ENCODE results near the gene MANF. TPM values are rescaled to one million over a fixed set of nuclear protein-coding genes. Genes with fewer than 3 reads are reported as not detected.

The MANF gene
- 100 to 1,000 TPM; 197 to 204 TPM for total RNA-seq
- polyA plus RNA-seq = 64.5 TPM

DNA sequence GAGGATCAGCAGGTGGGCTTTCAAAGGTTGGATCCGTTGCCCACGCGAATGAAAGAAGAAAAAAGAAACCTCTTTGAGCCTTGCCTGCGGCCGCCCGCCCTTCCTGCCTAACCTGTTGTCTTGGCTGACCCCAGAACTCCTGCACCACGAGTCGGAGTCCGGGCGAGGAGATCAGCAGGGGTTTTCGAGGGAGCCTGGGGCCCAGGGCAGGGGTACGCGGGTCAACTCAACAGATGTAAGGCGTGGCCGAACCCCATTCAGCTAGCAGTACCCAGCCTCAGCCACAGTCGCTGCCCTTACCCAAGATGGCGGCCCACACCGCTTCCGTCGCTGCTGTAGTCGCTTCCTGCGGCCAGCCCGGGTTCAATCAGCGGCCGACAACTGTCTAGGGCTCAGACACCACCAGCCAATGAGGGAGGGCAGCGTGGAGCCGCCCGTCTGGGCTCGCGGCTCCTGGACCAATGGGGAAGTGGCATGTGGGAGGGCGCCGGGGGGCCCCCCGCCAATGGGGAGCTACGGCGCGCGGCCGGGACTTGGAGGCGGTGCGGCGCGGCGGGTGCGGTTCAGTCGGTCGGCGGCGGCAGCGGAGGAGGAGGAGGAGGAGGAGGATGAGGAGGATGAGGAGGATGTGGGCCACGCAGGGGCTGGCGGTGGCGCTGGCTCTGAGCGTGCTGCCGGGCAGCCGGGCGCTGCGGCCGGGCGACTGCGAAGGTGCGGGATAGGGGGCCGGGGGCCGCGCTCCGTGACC lies at the start of gene MANF:
Gene MANF, plus strand, starts transcription at position 566 of the 748 bp plus-strand sequence. Its CDS starts 52 bp downstream, at position 618.
- Histone ChIP-seq H3K27me3 (ENCODE audit: insufficient read depth, low read length, poor library complexity, severe bottlenecking) (no peaks in the 10 kb centered on the region), H3K4me1 (ENCODE audit: insufficient read depth, low read length) (peaks cover 46% of the 10 kb centered on the region), H3K4me3 (ENCODE audit: low read length) (peak within 1 kb of the TSS; percentile 99), H3K27ac (ENCODE audit: low read depth, low read length) (peak within 1 kb of the TSS; percentile 95), H3K36me3 (ENCODE audit: insufficient read depth, low read length) (peaks cover 17% of the 10 kb centered on the region), H3K9me3 (ENCODE audit: low read length) (no peaks in the 10 kb centered on the region)
- ChIA-PET POLR2A (interaction anchor here (0.6 to 1.8 kb wide), 10 partner anchors 13 to 818 kb away, joined by 3 to 14 read pairs (median 5); partner anchors contain the start of genes C3orf18, CISH, DCAF1 and HEMK1), CTCF (interaction anchor here (0.8 to 1.3 kb wide), 5 partner anchors 50 to 769 kb away, joined by 3 to 6 read pairs (median 4); partner anchors contain the start of genes DCAF1 and MAPKAPK3)
- H3K4me3 Mint-ChIP-seq = peak within 1 kb of the TSS; percentile 95 to 100 (median 99)
- peaks cover 4 to 44% (median 9%) of the 10 kb centered on the region in 3 donors for H3K36me3 Mint-ChIP-seq
- DNase-seq = peak; percentile 97 to 98 (median 98)
- H3K27me3 Mint-ChIP-seq = peaks cover 0 to 2% of the 10 kb centered on the region in 2 donors
- peaks cover 41 to 54% (median 53%) of the 10 kb centered on the region in 3 donors for H3K4me1 Mint-ChIP-seq
- H3K27ac Mint-ChIP-seq = peak within 1 kb of the TSS; percentile 95 to 100 (median 100)
- H3K9me3 Mint-ChIP-seq = no peaks in the 10 kb centered on the region

DNA sequence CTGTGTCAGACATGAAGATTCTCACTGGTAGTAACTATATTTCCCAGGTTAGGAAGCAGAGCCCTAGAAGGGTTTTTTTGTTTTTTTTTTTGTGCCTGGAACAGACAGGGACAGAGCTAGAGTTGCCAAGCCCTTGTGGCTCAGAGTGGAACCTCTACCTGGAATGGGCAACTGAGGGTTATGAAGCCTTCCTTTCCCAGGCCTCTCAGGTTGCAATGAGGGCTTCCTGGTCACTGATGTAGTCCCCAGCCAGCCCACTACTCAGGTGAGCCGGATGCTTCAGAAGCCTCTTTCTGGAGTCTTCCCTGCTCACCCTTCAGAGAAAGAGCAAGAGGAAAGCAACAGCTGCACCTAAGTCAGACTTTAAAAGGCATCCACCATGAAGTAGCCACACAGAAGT lies 48.8 kb upstream of the MANF start:
- no peak for DNase-seq
- H3K4me3 ChIP-seq (ENCODE audit: low read length) = no peak overlapping the region
- CTCF ChIA-PET = no interaction called here
- H3K4me1 ChIP-seq (ENCODE audit: insufficient read depth, low read length) = no peaks in the 10 kb centered on the region
- H3K4me3 Mint-ChIP-seq = no peak overlapping the region
- no peaks in the 10 kb centered on the region for H3K9me3 Mint-ChIP-seq
- H3K27me3 ChIP-seq (ENCODE audit: insufficient read depth, low read length, poor library complexity, severe bottlenecking) = no peaks in the 10 kb centered on the region
- H3K36me3 Mint-ChIP-seq = peaks cover 0 to 7% (median 2%) of the 10 kb centered on the region in 3 donors
- H3K27ac Mint-ChIP-seq = no peak overlapping the region
- H3K4me1 Mint-ChIP-seq = no peaks in the 10 kb centered on the region
- H3K9me3 ChIP-seq (ENCODE audit: low read length) = no peaks in the 10 kb centered on the region
- no peaks in the 10 kb centered on the region for H3K36me3 ChIP-seq (ENCODE audit: insufficient read depth, low read length)
- H3K27ac ChIP-seq (ENCODE audit: low read depth, low read length) = no peak overlapping the region
- peaks cover 0 to 4% of the 10 kb centered on the region in 2 donors for H3K27me3 Mint-ChIP-seq
- POLR2A ChIA-PET = no interaction called here

DNA sequence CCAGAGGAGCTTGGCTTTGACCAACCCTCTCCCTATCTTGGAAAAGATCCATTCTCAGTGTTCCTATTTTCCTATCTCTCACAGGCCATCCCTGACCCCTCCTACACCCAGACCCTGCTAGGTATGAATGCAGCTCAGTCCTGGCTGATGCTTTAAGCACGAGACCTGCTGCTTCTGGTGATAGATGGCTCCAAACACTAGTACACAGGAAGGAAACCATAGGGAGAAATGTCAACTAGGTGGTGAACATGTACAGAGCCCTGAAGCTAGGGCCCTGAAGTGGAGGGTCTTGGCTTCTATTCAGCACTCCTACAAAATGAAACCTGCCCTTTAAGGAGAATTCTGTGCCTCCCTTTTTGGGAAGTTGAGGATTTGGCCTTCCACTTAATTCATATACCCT lies 47.4 kb upstream of the MANF start:
- no peaks in the 10 kb centered on the region for H3K4me1 Mint-ChIP-seq
- POLR2A ChIA-PET = no interaction called here
- CTCF ChIA-PET = no interaction called here
- no peak overlapping the region for H3K27ac Mint-ChIP-seq
- no peak overlapping the region for H3K4me3 ChIP-seq (ENCODE audit: low read length)
- H3K4me1 ChIP-seq (ENCODE audit: insufficient read depth, low read length) = no peaks in the 10 kb centered on the region
- no peaks in the 10 kb centered on the region for H3K27me3 Mint-ChIP-seq
- no peak overlapping the region for H3K4me3 Mint-ChIP-seq
- no peaks in the 10 kb centered on the region for H3K36me3 ChIP-seq (ENCODE audit: insufficient read depth, low read length)
- H3K9me3 Mint-ChIP-seq = no peaks in the 10 kb centered on the region
- H3K9me3 ChIP-seq (ENCODE audit: low read length) = no peaks in the 10 kb centered on the region
- H3K27me3 ChIP-seq (ENCODE audit: insufficient read depth, low read length, poor library complexity, severe bottlenecking) = no peaks in the 10 kb centered on the region
- peaks cover 0 to 7% (median 2%) of the 10 kb centered on the region in 3 donors for H3K36me3 Mint-ChIP-seq
- no peak for DNase-seq
- H3K27ac ChIP-seq (ENCODE audit: low read depth, low read length) = no peak overlapping the region

DNA sequence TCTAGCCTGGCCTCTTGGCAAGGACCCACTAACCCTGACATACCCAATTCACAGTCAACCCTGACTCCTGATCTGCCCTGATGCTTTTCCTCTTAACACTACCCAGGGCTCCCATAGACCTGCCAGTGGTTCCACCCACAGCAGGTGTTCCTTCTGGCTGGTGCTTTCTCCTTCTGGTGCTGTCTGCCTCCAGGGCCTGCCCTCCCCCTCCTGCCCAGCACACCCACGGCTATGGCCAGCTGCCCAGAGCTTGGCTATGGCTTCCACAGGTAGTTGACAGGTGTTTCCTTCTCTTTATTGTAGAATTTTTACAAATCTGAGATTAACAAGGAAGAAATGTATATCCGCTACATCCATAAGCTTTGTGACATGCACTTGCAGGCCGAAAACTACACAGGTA lies 46.5 kb upstream of the MANF start:
- ChIA-PET CTCF (no interaction called here), POLR2A (no interaction called here)
- Mint-ChIP-seq H3K36me3 (peaks cover 0 to 2% (median 0%) of the 10 kb centered on the region in 3 donors), H3K9me3 (no peaks in the 10 kb centered on the region), H3K4me3 (no peak overlapping the region), H3K27me3 (no peaks in the 10 kb centered on the region), H3K27ac (no peak overlapping the region), H3K4me1 (no peaks in the 10 kb centered on the region)
- no peak for DNase-seq
- Histone ChIP-seq H3K4me3 (ENCODE audit: low read length) (no peak overlapping the region), H3K27ac (ENCODE audit: low read depth, low read length) (no peak overlapping the region), H3K9me3 (ENCODE audit: low read length) (no peaks in the 10 kb centered on the region), H3K36me3 (ENCODE audit: insufficient read depth, low read length) (no peaks in the 10 kb centered on the region), H3K27me3 (ENCODE audit: insufficient read depth, low read length, poor library complexity, severe bottlenecking) (no peaks in the 10 kb centered on the region), H3K4me1 (ENCODE audit: insufficient read depth, low read length) (no peaks in the 10 kb centered on the region)

DNA sequence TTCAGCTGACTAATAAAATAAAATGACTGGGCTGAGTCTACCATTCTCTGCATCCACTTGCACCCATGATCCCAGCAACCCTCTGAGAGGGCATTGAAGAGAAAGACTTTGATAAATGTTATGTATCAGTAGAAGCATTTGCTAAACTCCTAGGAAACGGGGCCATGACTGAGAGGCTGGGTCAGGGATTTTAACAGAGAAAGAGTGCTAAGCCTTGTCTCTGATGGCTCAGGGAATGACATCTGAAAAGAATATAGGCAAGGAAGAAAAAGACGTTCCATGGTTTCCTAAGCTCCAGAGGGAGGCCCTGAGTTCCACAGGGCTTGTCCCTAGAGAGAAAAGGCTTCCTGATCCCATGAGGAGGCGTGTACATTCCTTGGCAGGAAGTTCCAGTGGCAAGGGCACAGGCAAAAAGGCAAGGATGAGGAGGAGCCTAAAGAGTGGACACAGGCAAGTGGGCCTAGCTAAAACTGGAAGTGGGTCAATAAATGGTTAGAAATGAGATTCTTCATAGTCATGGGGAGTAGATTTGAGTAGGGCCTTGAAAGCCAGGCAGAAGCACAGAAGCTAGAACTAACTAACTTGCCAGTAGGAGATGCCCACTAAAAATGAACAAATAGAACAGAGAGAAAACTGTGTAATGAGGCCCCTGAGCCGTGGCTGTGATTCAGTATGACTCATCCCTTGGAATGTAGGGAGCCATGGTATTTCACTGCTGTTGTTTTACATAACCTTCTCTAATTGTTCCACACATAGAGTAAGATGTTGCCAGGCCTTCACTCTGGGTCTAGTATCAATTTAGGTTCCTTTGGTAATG lies 44.9 kb upstream of the MANF start:
- Histone ChIP-seq H3K27me3 (ENCODE audit: insufficient read depth, low read length, poor library complexity, severe bottlenecking) (no peaks in the 10 kb centered on the region), H3K9me3 (ENCODE audit: low read length) (no peaks in the 10 kb centered on the region), H3K36me3 (ENCODE audit: insufficient read depth, low read length) (no peaks in the 10 kb centered on the region), H3K27ac (ENCODE audit: low read depth, low read length) (no peak overlapping the region), H3K4me1 (ENCODE audit: insufficient read depth, low read length) (no peaks in the 10 kb centered on the region), H3K4me3 (ENCODE audit: low read length) (no peak overlapping the region)
- no peak overlapping the region for H3K27ac Mint-ChIP-seq
- CTCF ChIA-PET = no interaction called here
- H3K36me3 Mint-ChIP-seq = peaks cover 0 to 1% (median 0%) of the 10 kb centered on the region in 3 donors
- H3K4me1 Mint-ChIP-seq = no peaks in the 10 kb centered on the region
- no peak overlapping the region for H3K4me3 Mint-ChIP-seq
- H3K27me3 Mint-ChIP-seq = peaks cover 0 to 4% of the 10 kb centered on the region in 2 donors
- no peaks in the 10 kb centered on the region for H3K9me3 Mint-ChIP-seq
- POLR2A ChIA-PET = interaction anchor here (0.5 kb wide), 1 partner anchor 750 kb away, joined by 3 read pairs; no protein-coding TSS in a partner anchor
- no peak for DNase-seq

DNA sequence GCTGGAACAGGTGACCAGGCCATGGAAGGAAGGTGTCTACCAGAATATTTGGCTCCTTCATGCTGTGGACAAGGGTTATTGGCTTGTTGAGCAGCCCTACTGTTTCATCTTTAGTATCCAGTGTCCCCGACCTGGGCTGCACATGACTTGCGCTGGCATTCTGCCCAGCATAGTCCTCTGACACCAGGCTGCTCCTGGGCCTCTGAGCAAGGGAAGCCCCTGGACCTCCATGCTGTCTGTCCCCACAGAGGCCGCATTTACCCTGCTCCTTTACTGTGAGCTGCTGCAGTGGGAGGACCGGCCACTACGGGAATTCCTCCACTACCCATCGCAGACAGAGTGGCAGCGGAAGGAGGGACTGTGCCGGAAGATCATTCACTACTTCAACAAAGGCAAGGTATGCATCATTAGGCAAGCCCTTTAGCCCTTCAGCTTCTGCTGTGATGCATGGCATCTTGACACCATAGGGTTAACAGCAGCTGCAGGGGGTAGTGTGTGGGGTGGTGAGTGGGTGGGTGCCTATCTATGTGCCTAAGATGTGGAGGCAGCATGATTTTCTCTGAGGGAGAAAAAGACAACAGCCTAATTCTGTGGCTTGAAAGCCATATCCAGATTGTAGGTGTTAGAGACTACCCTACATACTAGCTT lies 44.0 kb upstream of the MANF start:
- Mint-ChIP-seq H3K27ac (no peak overlapping the region), H3K4me3 (no peak overlapping the region), H3K4me1 (no peaks in the 10 kb centered on the region), H3K27me3 (peaks cover 0 to 4% of the 10 kb centered on the region in 2 donors), H3K36me3 (no peaks in the 10 kb centered on the region), H3K9me3 (no peaks in the 10 kb centered on the region)
- Histone ChIP-seq H3K27me3 (ENCODE audit: insufficient read depth, low read length, poor library complexity, severe bottlenecking) (no peaks in the 10 kb centered on the region), H3K36me3 (ENCODE audit: insufficient read depth, low read length) (no peaks in the 10 kb centered on the region), H3K4me3 (ENCODE audit: low read length) (no peak overlapping the region), H3K9me3 (ENCODE audit: low read length) (no peaks in the 10 kb centered on the region), H3K4me1 (ENCODE audit: insufficient read depth, low read length) (no peaks in the 10 kb centered on the region), H3K27ac (ENCODE audit: low read depth, low read length) (no peak overlapping the region)
- CTCF ChIA-PET = no interaction called here
- POLR2A ChIA-PET = no interaction called here
- no peak for DNase-seq

DNA sequence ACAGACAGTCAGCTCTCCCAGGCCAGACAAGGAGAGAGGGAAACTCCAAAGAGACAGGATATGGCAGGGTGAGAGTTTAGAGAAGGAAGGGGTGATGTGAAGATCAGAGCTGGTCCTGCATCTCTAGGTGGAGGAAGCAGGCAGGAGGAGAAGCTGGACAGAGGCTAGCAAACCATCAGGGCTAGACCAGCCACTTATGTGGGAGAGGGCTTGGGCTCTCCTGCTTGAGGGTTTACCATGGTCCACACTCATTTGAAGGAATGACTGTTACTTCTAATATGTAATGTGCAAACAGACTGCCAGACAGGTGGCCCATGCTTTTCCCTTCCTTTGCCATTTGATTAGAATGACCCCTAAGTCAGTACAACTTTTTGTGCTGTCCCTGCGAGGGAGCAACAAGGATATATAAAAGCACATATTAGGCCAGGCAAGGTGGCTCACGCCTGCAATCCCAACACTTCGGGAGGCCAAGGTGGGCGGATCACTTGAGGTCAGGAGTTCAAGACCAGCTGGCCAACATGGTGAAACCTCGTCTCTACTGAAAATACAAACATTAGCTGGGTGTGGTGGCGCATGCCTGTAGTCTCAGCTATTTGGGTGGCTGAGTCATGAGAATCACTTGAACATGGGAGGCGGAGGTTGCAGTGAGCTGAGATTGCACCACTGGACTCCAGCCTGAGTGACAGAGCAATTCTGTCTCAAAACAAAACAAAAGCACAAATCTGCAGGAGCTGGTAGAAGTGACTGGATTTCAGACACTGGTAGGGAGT lies 41.0 kb upstream of the MANF start:
- H3K27ac Mint-ChIP-seq = peak overlapping the region in 2 of 8 donors; percentile 38 to 74
- H3K9me3 Mint-ChIP-seq = no peaks in the 10 kb centered on the region
- H3K9me3 ChIP-seq (ENCODE audit: low read length) = no peaks in the 10 kb centered on the region
- no peaks in the 10 kb centered on the region for H3K4me1 ChIP-seq (ENCODE audit: insufficient read depth, low read length)
- no peak overlapping the region for H3K4me3 Mint-ChIP-seq
- DNase-seq = no peak
- no peaks in the 10 kb centered on the region for H3K27me3 ChIP-seq (ENCODE audit: insufficient read depth, low read length, poor library complexity, severe bottlenecking)
- H3K27me3 Mint-ChIP-seq = peaks cover 1 to 4% of the 10 kb centered on the region in 2 donors
- H3K36me3 ChIP-seq (ENCODE audit: insufficient read depth, low read length) = no peaks in the 10 kb centered on the region
- H3K36me3 Mint-ChIP-seq = peaks cover 0 to under 1% (median 0%) of the 10 kb centered on the region in 3 donors
- CTCF ChIA-PET = interaction anchor here (1.5 kb wide), 1 partner anchor 9 kb away, joined by 3 read pairs; no protein-coding TSS in a partner anchor
- no peak overlapping the region for H3K4me3 ChIP-seq (ENCODE audit: low read length)
- H3K4me1 Mint-ChIP-seq = no peaks in the 10 kb centered on the region
- POLR2A ChIA-PET = no interaction called here
- H3K27ac ChIP-seq (ENCODE audit: low read depth, low read length) = no peak overlapping the region

Measured in CD8-positive, alpha-beta memory T cell (primary cell).